Activated CD4-positive, alpha-beta T cell treated with anti-CD3 and anti-CD28 coated beads, Interleukin-10, Interleukin-2, amounts not matched to agents 100 ng/mL and 50 ng/mL, durations not matched to agents 16 hours and 8 hours (primary cell): ENCODE results near the gene LYRM7.
"Not testable (repeated sequence)": the region's sequence is repeated elsewhere in the genome, so short reads cannot be mapped to it uniquely, and the experiment has no call there.

Experiments
- DNase-seq: peaks from one replicate; pipeline ENCODE4 v3.0.0-alpha.2; 2020

Gene LYRM7

DNA sequence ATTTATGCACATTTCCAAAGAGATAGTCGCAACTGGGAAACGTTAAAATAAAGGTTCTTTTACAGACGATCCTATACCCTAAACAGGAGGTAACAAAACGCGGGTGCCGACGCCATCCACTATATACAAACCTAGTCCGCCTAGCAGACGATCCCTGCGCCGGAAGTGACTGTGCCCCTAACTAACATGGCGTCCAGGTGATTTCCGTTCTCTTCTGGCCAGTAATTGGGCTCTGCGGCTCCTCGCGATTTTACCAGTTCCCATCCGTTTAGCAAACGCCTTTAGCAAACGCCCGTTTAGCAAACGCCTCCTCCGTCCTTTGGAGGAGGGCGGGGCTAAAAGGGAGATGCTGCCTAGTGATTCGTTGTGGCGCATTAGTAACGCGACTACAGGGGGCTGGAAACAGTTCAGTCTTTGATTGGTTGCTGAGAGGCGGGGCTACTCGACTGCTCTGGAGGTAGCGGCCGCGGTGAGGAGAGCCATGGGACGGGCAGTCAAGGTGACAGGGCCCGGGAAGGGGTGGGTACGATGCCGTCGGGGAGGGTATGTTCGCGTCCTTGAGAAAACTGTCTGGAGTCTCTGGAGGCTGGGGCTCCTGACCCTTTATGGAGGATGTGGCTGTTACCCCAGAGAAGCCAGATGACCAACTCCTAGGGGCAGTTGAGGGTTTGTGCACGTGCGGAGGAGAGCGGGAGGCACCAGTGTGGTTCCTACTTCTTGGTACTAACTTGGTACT lies at the start of gene LYRM7:
TSS of gene LYRM7 (plus strand) at position 405 of the 736 bp plus-strand sequence. CDS start at position 482, 77 bp downstream.
- peak; percentile 99 for DNase-seq

DNA sequence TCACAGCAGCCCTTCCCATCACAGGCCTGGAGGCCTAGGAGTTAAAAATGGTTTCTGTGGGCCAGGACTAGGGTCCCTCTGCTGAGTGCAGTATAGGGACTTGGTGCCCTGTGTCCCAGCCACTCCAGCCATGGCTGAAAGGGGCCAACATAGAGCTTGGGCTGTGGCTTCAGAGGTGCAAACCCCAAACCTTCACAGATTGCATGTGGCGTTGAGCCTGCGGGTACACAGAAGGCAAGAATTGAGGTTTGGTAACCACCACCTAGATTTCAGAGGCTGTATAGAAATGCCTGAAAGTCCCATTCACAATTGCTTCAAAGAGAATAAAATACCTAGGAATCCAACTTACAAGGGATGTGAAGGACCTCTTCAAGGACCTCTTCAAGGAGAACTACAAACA lies 43.5 kb upstream of the LYRM7 start:
- not testable (repeated sequence) for DNase-seq

DNA sequence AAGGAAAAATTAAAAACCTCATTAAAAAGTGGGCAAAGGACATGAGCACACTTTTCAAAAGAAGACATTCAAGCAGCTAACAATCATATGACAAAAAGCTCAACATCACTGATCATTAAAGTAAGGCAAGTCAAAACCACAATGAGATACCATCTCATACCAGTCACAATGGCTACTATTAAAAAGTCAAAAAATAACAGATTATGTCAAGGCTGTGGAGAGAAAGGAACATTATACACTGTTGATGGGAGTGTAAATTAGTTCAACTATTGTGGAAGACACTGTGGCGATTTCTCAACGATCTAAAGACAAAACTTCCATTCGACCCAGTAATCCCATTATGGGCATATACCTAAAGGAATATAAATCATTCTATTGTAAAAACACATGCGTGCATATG lies 41.4 kb upstream of the LYRM7 start:
- DNase-seq, result no peak

DNA sequence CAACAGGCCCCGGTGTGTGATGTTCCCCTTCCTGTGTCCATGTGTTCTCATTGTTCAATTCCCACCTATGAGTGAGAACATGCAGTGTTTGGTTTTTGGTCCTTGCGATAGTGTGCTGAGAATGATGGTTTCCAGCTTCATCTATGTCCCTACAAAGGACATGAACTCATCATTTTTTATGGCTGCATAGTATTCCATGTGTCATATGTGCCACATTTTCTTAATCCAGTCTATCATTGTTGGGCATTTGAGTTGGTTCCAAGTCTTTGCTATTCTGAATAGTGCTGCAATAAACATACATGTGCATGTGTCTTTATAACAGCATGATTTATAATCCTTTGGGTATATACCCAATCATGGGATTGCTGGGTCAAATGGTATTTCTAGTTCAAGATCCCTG lies 37.7 kb upstream of the LYRM7 start:
- DNase-seq, result not testable (repeated sequence)

DNA sequence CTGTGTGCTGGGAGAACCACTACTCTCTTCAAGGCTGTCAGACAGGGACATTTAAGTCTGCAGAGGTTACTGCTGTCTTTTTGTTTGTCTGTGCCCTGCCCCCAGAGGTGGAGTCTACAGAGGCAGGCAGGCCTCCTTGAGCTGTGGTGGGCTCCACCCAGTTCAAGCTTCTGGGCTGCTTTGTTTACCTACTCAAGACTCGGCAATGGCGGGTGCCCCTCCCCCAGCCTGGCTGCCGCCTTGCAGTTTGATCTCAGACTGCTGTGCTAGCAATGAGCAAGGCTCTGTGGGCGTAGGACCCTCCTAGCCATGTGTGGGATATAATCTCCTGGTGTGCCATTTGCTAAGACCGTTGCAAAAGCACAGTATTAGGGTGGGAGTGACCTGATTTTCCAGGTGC lies 32.3 kb upstream of the LYRM7 start:
- DNase-seq, result not testable (repeated sequence)

- DNase-seq, result no peak
Observed at GRCh38 chr5:131139321-131139720, 31.4 kb upstream of the LYRM7 start.

DNA sequence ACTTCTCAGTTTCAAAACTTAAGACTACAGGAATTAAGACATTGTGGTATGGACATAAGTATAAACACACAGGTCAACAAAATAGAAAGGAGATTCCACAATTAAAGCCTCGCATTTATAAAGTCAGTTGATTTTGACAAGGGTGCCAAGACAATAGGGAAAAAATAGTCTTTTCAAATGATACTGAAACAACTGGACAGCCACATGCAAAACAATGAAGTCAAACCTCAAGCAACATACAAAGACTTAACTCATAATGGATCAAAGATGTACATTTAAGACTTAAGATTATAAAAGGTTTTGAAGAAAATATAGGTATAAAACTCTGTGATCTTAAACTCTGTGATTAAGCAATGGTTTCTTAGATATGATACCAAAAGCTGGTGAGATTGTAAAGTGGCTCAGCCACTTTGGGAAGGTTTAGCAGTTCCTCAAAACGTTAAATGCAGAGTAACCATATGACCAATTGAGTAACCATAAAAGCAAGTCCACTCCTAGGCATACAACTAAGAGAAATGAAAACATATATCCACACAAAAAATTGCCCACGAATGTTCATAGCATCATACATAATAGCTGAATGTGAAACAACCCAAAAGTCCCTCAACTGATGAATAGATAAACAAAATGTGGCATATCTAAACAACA lies 27.6 kb upstream of the LYRM7 start:
- no peak for DNase-seq

GRCh38 chr5:131147258-131147657 lies 23.5 kb upstream of the LYRM7 start:
- DNase-seq, result no peak

DNA sequence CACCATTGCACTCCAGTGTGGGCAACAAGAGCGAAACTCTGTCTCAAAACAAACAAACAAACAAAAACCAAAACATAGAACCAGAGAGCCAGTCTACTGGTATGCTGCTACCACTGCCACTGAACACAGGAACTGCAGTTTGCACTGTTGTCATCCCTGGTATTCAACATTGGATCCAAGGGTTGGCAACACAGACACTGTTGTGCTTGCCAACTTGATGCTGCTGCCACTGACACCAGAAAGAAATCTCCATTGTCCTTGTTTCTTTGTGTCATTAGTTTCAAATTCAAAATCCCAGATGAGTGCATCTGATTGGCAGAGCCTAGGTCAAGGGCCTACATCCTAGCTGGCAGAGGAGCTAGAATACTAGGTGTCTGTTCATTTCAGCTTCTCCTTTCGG lies 21.9 kb upstream of the LYRM7 start:
- DNase-seq, result no peak

- DNase-seq, result no peak
Observed at GRCh38 chr5:131150408-131150807, 20.3 kb upstream of the LYRM7 start.

- no peak for DNase-seq
Observed at GRCh38 chr5:131151216-131151615, 19.5 kb upstream of the LYRM7 start.

- no peak for DNase-seq
Observed at GRCh38 chr5:131156385-131156784, 14.4 kb upstream of the LYRM7 start.

DNA sequence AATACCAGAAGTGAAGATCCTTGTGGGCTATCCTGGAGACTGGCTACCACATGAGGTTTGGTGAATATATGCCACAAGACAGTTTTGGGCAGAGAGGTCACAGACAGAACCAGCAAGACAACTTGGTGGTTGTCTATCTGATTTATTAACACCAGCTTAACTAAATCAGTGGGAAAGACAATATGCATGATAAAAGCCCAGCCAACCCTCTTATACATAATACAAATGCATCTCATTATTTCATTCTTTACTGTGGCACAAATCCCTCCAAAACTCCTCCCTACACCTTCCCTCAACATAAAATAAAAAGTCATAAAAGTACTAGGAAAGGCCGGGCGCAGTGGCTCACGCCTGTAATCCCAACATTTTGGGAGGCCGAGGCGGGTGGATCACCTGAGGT lies 13.8 kb upstream of the LYRM7 start:
- no peak for DNase-seq

- DNase-seq, result no peak
Observed at GRCh38 chr5:131160134-131160533, 10.6 kb upstream of the LYRM7 start.

GRCh38 chr5:131163276-131164119 lies 7.2 kb upstream of the LYRM7 start:
- DNase-seq, result peak; percentile 49

GRCh38 chr5:131164191-131165118 lies 6.3 kb upstream of the LYRM7 start:
- peak; percentile 81 for DNase-seq

DNA sequence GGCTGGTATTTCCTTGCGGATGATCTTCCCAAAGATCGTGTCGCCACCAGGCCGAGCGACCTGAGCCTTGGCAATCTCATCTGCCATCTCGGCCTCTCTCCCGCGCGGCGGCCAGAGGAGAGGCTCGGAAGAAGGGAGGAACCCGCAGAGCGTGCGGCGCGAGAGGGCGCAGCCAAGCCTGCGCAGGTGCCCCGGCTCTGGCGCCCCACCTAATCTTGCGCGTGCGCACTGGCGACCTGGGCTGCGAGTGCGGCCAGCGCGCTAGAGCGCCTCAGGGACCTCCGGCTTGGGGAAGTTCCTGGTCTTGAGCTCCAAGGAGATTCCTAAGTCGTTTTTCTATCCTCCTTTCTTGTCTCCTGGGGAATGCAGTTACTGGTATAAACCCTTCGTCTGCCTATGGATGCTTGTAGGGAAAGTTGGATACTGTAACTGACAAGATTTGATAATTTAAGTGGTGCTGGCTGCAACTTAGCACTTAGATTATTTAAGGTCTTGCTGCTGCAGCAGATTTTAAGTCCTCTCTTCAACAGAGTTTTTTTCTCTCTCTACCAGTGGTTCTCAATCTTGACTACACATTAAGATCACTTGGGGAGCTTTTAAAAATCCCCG lies 5.5 kb upstream of the LYRM7 start, which contains the start of gene HINT1:
TSS of gene HINT1 (minus strand) at position 138 of the 609 bp plus-strand sequence. CDS start at position 87, 51 bp downstream.
- peak; percentile 97 for DNase-seq

DNA sequence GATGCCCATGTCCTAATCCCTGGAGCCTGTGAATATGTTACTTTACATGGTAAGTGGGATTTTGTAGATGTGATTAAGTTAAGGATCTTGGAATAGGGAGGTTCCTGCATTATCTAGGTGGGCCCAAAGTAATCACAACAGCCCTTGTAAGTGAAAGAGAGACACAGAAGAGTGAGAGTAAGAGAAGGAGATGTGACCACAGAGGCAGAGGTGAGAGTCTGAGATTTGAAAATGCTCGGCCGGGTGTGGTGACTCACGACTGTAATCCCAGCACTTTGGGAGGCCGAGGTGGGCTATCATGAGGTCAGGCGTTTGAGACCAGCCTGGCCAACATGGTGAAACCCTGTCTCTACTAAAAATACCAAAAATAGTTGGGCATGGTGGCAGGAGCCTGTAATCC lies 3.1 kb upstream of the LYRM7 start:
- DNase-seq, result no peak

- DNase-seq, result no peak
Observed at GRCh38 chr5:131169810-131170539, 769 bp upstream of the LYRM7 start.

DNA sequence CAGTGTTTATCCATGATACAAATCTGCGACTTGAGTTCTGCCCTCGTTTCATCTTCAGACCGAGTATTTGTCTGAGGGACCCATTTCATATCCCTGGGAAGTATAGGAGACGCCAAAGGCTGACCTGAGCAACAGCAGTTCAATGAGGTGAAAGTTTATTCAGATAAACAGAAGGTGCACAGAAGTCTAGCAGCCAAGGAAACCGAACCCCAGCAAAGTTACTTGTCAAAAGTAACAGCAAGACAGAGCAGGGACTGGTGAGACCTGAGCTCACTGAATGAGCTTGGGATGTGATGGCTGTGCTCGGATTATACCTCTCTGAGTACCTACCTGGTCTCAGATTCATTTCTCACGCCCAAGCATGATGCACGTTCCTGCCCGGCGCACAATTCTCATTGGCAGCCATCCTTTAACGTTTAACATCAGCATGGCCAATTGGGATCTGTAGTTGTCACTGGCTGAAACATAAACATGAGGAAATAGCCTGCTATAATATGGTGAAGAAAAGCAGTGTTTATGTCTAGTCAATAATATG lies 599 bp downstream of the LYRM7 start:
- DNase-seq, result peak; percentile 47

DNA sequence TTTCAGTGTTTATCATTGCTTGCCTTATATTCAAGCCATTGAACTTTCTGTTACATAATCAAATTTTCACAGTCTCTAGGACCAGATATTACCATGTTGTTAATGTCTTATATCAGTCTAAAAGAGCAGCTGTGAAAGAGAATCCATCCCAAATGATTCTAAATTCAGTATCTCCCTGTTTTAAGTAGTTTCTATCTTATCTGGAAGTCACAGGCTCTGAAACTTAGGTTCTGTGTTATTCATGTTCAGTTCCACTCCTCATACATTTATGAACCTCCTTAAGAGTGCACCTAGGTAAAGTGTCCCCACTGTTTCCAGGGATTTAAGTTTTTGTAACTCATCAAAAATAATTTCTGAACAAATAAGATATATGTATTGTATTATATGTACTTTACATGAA lies 9.7 kb downstream of the LYRM7 start:
- DNase-seq, result no peak
